Neural cell (in vitro differentiated cells): ENCODE measurements around the gene NBPF11. TPM values are rescaled to one million over a fixed set of nuclear protein-coding genes. Genes with fewer than 3 reads are reported as not detected.
"Not testable (repeated sequence)": the region's sequence is repeated elsewhere in the genome, so short reads cannot be mapped to it uniquely, and the experiment has no call there.

ENCODE experiments used
- H2AFZ ChIP-seq: fragments of 200-600, 300-800 bp; sonication (generic), shearing (Covaris generic); 2 replicates; pipeline ENCODE4 v1.6.0; 2014; ENCODE audit warnings: low read depth, mild to moderate bottlenecking, antibody characterized with exemption, low read length, moderate library complexity
- H3F3A ChIP-seq: fragments of 200-600 bp; shearing (Covaris generic); 2 replicates; pipeline ENCODE4 v1.6.1; 2016; ENCODE audit warnings: mild to moderate bottlenecking, moderate library complexity, mixed read lengths, antibody characterized with exemption, low read length; ENCODE audit not compliant: insufficient read depth, poor library complexity, severe bottlenecking
- H3K27ac ChIP-seq: fragments of 200-600, 300-800 bp; sonication (generic), shearing (Covaris generic); 2 replicates; pipeline ENCODE4 v1.5.1; 2014; ENCODE audit warnings: mild to moderate bottlenecking, low read length, moderate library complexity
- H3K27me3 ChIP-seq: fragments of 300-800, 200-600 bp; sonication (generic), shearing (Covaris generic); 2 replicates; pipeline ENCODE4 v1.6.0; 2014; ENCODE audit warnings: mild to moderate bottlenecking, low read depth, low read length, moderate library complexity; ENCODE audit not compliant: insufficient read depth
- H3K36me3 ChIP-seq: fragments of 300-800, 200-600 bp; sonication (generic), shearing (Covaris generic); 2 replicates; pipeline ENCODE4 v1.5.1; 2014; ENCODE audit warnings: mild to moderate bottlenecking, antibody characterized with exemption, low read length, moderate library complexity; ENCODE audit not compliant: insufficient read depth
- H3K4me2 ChIP-seq: fragments of 300-800, 200-600 bp; sonication (generic), shearing (Covaris generic); 2 replicates; pipeline ENCODE4 v1.6.0; 2014; ENCODE audit warnings: mild to moderate bottlenecking, low read length
- H3K4me3 ChIP-seq: fragments of 300-800, 200-600 bp; sonication (generic), shearing (Covaris generic); 2 replicates; pipeline ENCODE4 v1.5.1; 2014; ENCODE audit warnings: mild to moderate bottlenecking, low read length, moderate library complexity
- H3K79me2 ChIP-seq: fragments of 200-600 bp; shearing (Covaris generic); replicated peaks from 2 replicates; pipeline ENCODE4 v1.6.0; 2014; ENCODE audit warnings: mild to moderate bottlenecking, low read length, moderate library complexity; ENCODE audit not compliant: insufficient read depth
- H3K9ac ChIP-seq: fragments of 300-800, 200-600 bp; sonication (generic), shearing (Covaris generic); 2 replicates; pipeline ENCODE4 v1.6.1; 2016; ENCODE audit warnings: mild to moderate bottlenecking, low read length, mixed read lengths
- H3K9me2 ChIP-seq: fragments of 200-600 bp; shearing (Covaris generic); 2 replicates; pipeline ENCODE4 v1.6.1; 2016; ENCODE audit warnings: mild to moderate bottlenecking, low read length, mixed read lengths; ENCODE audit not compliant: insufficient read depth
- H3K9me3 ChIP-seq: fragments of 200-600, 300-800 bp; sonication (generic), shearing (Covaris generic); 2 replicates; pipeline ENCODE4 v1.6.1; 2016; ENCODE audit warnings: mild to moderate bottlenecking, mixed run types, low read length, moderate library complexity, mixed read lengths
- H4K20me1 ChIP-seq: fragments of 200-600 bp; shearing (Covaris generic); 2 replicates; pipeline ENCODE4 v1.6.1; 2016; ENCODE audit warnings: mild to moderate bottlenecking, mixed run types; ENCODE audit not compliant: insufficient read depth
- EP300 ChIP-seq: fragments of 450-650 bp; conservative IDR thresholded peaks from 2 replicates; pipeline ENCODE4 v1.6.1; 2014; ENCODE audit warnings: antibody characterized with exemption, mild to moderate bottlenecking, moderate library complexity; ENCODE audit not compliant: poor library complexity, severe bottlenecking
- EZH2 ChIP-seq: fragments of 200-600, 300-800 bp; shearing (Covaris generic), sonication (generic); IDR thresholded peaks from 2 replicates; pipeline ENCODE4 v1.6.1; 2014; ENCODE audit warnings: antibody characterized with exemption, low read length, borderline replicate concordance, mild to moderate bottlenecking; ENCODE audit not compliant: insufficient read depth, poor library complexity, severe bottlenecking
- MXI1 ChIP-seq: fragments of 450-650 bp; conservative IDR thresholded peaks from 2 replicates; pipeline ENCODE4 v1.6.1; 2014; ENCODE audit warnings: antibody characterized with exemption, mild to moderate bottlenecking; ENCODE audit not compliant: poor library complexity, severe bottlenecking
- POLR2AphosphoS5 ChIP-seq: IDR thresholded peaks from 2 replicates; pipeline ENCODE4 v1.6.1; 2012
- SMC3 ChIP-seq: fragments of 450-650 bp; conservative IDR thresholded peaks from 2 replicates; pipeline ENCODE4 v1.6.1; 2014; ENCODE audit warnings: antibody characterized with exemption, mild to moderate bottlenecking, moderate library complexity; ENCODE audit not compliant: poor library complexity
- TAF1 ChIP-seq: IDR thresholded peaks from 2 replicates; pipeline ENCODE4 v1.6.1; 2012; ENCODE audit warnings: low read depth
- polyA plus RNA-seq: library from polyadenylated mRNA; depleted of rRNA; stranded (reverse); fragments of >200 nt; gene quantifications from 2 replicates; pipeline ENCODE4 v1.2.3, GENCODE V29; 2014
- TF ChIP-seq, protein P1 (sequence below): fragments of 450-650 bp; IDR thresholded peaks from 2 replicates; pipeline ENCODE4 v1.5.1; 2014; ENCODE audit warnings: antibody characterized with exemption, mild to moderate bottlenecking, moderate library complexity; ENCODE audit not compliant: poor library complexity, severe bottlenecking

Gene NBPF11
- polyA plus RNA-seq, 1 donor from 2014 or later, result 21.8 TPM

DNA sequence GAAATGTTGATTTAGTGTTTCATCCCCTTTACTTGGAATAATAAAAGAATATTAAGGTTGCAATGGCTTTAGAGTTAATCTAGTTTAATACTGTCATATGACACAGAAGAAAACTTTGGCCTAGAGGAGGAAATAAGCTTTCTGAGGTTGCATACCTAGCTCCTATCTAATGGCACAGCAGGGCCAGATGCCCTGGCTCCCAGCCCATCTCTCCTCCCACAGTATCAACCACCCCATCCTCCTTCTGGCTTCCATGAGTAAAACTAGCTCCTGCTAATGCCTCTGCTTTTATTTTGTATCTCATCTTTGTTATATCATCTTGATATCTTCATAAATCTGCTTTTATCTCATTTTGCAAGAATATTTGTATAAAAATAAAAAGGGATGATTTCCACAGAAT lies 19.9 kb upstream of the NBPF11 start:
- H3F3A ChIP-seq, H3K79me2 ChIP-seq, H4K20me1 ChIP-seq, H3K9me3 ChIP-seq, H3K4me2 ChIP-seq, H3K27me3 ChIP-seq, H3K9ac ChIP-seq, H3K36me3 ChIP-seq, H3K27ac ChIP-seq, H3K9me2 ChIP-seq, H2AFZ ChIP-seq, H3K4me3 ChIP-seq: not testable (repeated sequence)

DNA sequence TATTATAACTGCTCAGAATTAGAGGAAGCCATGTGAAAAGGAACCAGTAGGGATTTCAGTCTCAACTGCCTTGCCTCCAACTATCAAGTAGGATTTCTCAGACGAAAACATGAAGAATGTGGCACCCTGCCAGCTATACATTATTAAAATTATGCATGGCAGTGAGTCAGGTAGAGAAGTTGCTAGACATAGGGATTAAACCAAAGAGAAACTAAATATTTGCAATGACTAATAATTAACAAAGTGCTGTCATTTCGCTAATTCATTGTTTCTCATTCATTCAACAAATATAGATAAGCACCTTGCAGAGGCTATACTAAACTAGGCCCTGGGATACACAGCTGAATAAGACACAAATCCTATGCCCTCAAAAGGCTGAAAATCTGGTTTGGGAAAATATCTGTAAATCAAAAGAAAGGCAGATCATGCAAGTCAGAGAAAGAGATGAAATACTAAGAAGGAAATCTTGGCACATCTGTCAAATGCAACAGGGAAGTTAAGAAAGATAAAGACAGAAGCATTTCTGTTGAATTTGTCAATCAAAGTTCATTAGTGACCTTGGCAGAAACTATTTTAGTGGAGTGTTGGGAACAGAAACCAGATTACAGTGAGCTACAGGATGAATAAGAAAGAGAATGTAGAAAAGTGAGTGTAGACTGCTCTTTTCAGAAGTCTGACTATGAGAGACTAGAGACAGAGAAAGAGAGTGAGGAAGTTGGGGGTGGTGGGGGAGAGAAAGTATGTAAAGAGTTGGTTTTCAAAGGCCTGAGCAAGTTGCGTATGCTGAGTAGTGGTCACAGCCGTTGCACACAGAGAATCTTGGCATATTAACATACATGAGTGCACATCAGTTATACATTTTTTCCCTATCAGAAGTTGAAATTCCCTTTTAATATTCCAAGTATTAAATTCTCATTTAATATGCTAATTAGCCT lies 14.7 kb upstream of the NBPF11 start:
- Histone ChIP-seq H3K9me3 (no peaks in the 10 kb centered on the region), H3K4me3 (no peak overlapping the region), H4K20me1 (no peaks in the 10 kb centered on the region), H3F3A (no peaks in the 10 kb centered on the region), H3K9ac (no peak overlapping the region), H3K4me2 (no peak overlapping the region), H3K36me3 (no peaks in the 10 kb centered on the region), H2AFZ (no peak overlapping the region), H3K79me2 (no peaks in the 10 kb centered on the region), H3K9me2 (no peaks in the 10 kb centered on the region), H3K27ac (no peak overlapping the region), H3K27me3 (no peaks in the 10 kb centered on the region)
- TF ChIP-seq, protein P1, sequence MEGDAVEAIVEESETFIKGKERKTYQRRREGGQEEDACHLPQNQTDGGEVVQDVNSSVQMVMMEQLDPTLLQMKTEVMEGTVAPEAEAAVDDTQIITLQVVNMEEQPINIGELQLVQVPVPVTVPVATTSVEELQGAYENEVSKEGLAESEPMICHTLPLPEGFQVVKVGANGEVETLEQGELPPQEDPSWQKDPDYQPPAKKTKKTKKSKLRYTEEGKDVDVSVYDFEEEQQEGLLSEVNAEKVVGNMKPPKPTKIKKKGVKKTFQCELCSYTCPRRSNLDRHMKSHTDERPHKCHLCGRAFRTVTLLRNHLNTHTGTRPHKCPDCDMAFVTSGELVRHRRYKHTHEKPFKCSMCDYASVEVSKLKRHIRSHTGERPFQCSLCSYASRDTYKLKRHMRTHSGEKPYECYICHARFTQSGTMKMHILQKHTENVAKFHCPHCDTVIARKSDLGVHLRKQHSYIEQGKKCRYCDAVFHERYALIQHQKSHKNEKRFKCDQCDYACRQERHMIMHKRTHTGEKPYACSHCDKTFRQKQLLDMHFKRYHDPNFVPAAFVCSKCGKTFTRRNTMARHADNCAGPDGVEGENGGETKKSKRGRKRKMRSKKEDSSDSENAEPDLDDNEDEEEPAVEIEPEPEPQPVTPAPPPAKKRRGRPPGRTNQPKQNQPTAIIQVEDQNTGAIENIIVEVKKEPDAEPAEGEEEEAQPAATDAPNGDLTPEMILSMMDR, result no peak
- no peak for TF ChIP-seq TAF1
- TF ChIP-seq POLR2AphosphoS5, result no peak
- TF ChIP-seq EP300, result no peak
- no peak for TF ChIP-seq SMC3
- TF ChIP-seq MXI1, result no peak
- TF ChIP-seq EZH2, result no peak

DNA sequence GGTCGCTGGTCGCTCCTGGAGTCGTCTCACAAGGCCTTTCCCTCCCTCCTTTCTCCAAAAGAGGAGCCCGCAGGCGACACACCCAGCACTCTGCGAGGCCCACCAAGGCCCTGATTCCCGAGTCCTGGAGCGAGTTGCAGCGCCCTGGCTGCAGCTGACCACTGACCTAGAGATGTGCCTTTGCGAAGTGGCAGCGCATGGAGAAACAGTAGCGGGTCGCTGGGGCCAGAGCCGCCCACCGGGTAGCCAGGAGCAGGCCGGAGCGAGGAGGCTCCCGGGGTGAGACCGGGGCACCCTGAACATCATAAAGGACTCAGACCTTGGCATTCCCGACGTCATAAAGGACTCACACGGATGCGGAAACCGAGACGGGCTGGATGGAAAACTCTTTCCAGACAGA lies 10.3 kb upstream of the NBPF11 start:
- Histone ChIP-seq H3K9me2 (no peaks in the 10 kb centered on the region), H3K4me3 (no peak overlapping the region), H3K9ac (no peak overlapping the region), H2AFZ (no peak overlapping the region), H3F3A (no peaks in the 10 kb centered on the region), H4K20me1 (no peaks in the 10 kb centered on the region), H3K36me3 (no peaks in the 10 kb centered on the region), H3K4me2 (no peak overlapping the region), H3K9me3 (no peaks in the 10 kb centered on the region), H3K79me2 (no peaks in the 10 kb centered on the region), H3K27me3 (no peaks in the 10 kb centered on the region), H3K27ac (no peak overlapping the region)
- TF ChIP-seq, protein P1, result no peak
- no peak for TF ChIP-seq EZH2
- no peak for TF ChIP-seq MXI1
